Stimulated activated CD4-positive, alpha-beta T cell treated with anti-CD3 and anti-CD28 coated beads, Interleukin-12 subunit alpha, Interleukin-12 subunit beta, amount 100 ng/mL, for 48 hours (primary cell): ENCODE data around the gene MAP3K5.
"Not testable (repeated sequence)": the region's sequence is repeated elsewhere in the genome, so short reads cannot be mapped to it uniquely, and the experiment has no call there.

Experiments
- DNase-seq, 3 donors: peaks; one replicate each; pipeline ENCODE4 v3.0.0-alpha.2; 2020; ENCODE audit warnings: low read depth in 2 of 3, low spot score in 1 of 3

The MAP3K5 gene

DNA sequence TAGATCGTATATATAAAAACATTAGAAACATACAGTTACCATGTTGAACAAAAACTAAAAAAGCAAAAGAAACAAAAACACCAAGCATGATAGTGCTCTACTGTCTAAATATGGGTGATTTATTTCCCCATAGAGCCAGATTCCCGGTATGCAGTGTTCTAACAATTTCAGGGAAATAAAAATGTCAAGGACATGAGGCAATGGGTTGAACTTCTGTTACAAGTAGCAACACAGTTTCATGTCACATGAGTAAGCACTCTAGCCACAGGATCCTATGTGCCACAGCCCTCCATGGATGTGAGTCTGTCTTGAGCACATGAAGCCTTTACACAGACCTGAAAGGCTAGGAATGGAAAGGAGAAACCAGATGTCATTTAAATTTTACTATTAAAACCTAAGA lies 96.0 kb downstream of the MAP3K5 start:
- DNase-seq: no peak

- no peak for DNase-seq
Measured at GRCh38 chr6:136695412-136695811, 96.9 kb downstream of the MAP3K5 start.

- no peak for DNase-seq
Measured at GRCh38 chr6:136693090-136693489, 99.2 kb downstream of the MAP3K5 start.

- DNase-seq: not testable (repeated sequence)
Measured at GRCh38 chr6:136687894-136688293, 104.4 kb downstream of the MAP3K5 start.

GRCh38 chr6:136685540-136686108 lies 106.7 kb downstream of the MAP3K5 start:
- no peak for DNase-seq

DNA sequence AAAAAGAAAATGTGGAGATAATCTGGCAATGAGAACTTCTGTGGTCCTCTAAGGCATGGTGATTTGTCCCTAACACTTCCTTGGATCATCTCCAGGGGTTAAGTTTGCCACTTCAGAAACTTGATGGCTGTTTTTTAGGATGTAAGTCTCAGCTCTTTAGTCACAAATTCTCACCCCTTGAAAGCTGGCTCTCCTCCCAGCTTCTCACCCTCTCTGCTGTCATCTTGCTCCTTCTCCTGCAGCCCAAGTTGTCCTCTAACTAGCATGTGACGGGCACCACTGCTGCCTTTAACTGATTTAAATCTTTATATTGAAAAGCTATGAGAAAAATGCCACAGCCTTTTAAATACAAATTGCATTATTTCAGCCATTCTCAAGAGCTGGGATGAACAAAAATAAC lies 107.8 kb downstream of the MAP3K5 start:
- no peak for DNase-seq

DNA sequence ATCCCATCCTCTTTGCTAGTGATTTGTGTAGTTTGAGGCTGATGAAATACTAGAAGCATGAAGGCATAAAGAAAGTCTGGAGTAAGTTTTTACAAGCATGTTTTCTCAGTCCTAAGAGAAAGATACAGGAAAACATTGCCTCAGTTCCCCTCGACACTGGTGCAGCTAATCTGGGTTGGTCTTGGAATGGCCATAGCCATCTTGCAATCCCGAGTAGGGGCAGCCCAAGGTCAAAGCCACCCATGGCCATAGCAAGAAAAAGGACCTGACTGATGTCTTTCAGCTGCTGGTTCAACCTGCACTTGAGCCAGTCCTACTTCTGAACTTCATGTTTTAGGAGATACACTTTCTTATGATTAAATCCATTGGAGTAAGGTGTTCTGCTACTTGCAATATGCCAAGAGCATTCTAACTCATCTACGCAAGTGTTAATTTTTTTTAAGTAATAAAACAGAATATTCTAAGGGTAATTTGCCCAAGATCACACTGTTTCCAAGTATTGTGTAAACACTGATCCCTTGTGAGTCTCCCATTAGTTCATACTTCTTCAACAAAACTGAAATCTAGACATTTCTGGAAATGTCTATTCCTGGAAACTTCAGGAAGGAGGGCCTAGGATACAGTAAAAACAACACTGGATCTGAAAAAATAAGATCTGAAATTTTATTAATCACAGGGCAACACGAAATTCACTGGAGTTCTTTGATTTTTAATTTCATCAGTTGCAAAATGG lies 108.9 kb downstream of the MAP3K5 start:
- no peak for DNase-seq

- DNase-seq: no peak
Measured at GRCh38 chr6:136682292-136682691, 110.0 kb downstream of the MAP3K5 start.

- DNase-seq: no peak
Measured at GRCh38 chr6:136677822-136678221, 114.5 kb downstream of the MAP3K5 start.

- no peak for DNase-seq
Measured at GRCh38 chr6:136677344-136677743, 114.9 kb downstream of the MAP3K5 start.

GRCh38 chr6:136676075-136676474 lies 116.2 kb downstream of the MAP3K5 start:
- DNase-seq: no peak

- no peak for DNase-seq
Measured at GRCh38 chr6:136673571-136673970, 118.7 kb downstream of the MAP3K5 start.

- no peak for DNase-seq
Measured at GRCh38 chr6:136672144-136672543, 120.1 kb downstream of the MAP3K5 start.

GRCh38 chr6:136669299-136669699 lies 123.0 kb downstream of the MAP3K5 start:
- no peak for DNase-seq

GRCh38 chr6:136668571-136668970 lies 123.7 kb downstream of the MAP3K5 start:
- DNase-seq: no peak

DNA sequence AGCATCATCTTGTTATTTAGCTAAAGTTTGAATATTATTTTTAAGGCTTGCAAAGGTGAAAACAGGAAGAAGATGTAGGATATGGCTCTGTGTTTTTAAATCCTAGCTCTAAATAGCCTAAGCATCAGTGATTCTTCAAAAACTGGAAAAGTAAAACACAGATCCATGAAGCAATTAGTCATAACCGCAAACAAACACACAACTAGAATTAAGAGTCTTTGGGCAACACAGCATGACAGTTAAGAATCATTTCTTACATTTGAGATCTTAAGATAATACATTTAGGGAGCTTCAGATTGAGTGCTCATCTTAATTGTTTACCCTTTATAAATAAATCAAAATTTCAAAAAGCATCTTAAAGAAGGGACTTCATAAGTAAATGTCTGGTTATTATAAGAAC lies 126.2 kb downstream of the MAP3K5 start:
- DNase-seq: no peak

DNA sequence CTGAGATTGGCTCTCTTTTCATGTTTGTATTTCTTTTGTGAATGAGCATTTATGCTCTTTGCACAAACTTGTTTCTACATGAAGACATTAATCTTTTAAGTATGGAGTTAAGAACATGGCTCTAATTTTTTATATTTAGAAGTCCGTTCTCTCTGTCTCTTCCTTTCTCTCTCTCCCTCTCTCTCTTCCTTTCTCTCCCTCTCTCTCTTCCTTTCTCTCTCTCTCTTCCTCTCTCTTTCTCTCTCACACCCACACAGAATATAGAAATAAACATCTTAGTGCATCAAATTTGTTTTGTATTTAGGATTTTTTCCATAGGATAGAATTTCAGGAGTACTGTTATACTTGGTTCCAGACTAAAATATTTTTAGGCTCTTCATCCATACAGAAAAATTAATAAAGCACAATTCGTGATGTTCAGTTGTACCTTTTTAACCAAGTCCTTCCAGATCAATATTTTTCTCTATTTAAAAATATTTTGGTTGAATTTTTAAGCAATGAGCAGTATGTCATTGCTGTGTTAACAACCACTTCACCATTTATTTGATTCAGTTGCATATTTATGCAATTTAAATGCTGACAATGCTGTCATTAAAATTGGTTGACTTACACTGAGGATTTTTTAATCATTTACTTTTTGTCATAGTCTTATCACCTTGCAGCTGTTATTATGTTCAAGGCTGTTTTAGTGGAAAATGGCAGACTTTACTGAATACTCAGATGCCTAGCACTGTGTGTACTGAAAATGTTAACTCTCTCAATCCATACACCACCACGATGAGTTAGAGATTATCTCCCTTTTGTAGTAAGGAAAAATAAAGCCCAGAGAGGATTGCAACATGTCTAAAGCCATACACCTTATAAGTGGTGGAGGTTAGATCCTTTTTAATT lies 129.7 kb downstream of the MAP3K5 start:
- no peak for DNase-seq

DNA sequence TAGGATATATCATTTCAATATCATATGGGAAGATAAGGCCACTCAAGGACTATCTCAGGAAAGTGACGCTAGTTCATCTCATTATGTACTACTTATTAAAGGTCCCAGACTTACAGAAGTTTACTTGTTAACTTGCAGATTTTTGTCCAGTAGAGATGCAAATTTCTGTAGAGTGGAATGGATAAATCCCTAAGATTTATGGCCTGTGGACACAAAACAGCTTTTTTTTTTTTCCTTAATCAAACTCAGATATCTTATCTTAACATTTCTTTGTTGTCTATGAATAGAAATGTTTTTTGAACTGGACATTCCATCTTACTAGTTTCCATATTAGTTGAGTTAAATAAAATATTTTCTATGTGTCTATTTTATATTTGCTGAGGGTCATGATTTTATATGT lies 131.6 kb downstream of the MAP3K5 start:
- DNase-seq: no peak

- no peak for DNase-seq
Measured at GRCh38 chr6:136659991-136660499, 132.2 kb downstream of the MAP3K5 start.

DNA sequence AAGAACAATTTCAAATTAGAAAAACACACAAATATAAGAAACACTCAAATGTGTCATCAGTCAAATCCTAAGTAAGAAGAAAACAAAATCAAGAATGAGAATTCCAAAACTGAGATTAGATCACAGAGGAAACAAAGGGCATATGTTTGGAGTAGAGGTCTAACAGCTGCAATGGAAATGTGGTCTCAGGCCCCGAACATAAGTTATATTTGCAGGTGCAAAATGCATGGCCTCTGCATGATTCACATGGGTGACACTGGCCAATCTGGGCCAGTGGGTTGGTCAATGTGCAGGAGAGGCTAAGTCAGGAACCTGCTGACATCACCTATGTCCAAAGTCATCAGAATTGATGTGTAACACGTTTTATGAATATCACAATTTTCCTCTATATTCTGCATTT lies 133.6 kb downstream of the MAP3K5 start:
- no peak for DNase-seq

GRCh38 chr6:136657666-136658065 lies 134.6 kb downstream of the MAP3K5 start:
- no peak for DNase-seq

DNA sequence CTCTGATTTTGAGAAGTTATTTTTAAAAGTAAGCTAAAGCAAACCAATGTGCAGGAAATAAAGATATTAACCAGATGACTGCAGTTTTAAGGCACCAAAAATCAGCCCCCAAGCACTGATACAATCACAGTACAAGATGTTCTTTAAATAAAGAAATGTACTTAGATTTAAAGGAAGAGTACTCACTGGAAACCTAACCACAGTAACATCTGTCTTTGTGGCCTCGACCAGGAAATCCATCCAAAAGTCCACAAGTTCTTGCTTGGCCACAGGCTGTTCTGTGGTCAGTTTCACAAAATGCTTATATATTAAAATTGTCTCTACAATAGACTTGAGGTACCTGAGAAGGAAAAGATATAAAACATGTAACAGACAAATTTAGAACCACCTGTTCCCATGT lies 136.2 kb downstream of the MAP3K5 start:
- no peak for DNase-seq
